NCI-H2227 (cell line): ENCODE data around the gene CAMK2A.
"Not testable (repeated sequence)": the region's sequence is repeated elsewhere in the genome, so short reads cannot be mapped to it uniquely, and the experiment has no call there.

Experiments
- DNase-seq: peaks from one replicate; lab custom pipeline; 2025; ENCODE audit not compliant: unreplicated experiment; lab: John Stamatoyannopoulos, UW

CAMK2A gene

DNA sequence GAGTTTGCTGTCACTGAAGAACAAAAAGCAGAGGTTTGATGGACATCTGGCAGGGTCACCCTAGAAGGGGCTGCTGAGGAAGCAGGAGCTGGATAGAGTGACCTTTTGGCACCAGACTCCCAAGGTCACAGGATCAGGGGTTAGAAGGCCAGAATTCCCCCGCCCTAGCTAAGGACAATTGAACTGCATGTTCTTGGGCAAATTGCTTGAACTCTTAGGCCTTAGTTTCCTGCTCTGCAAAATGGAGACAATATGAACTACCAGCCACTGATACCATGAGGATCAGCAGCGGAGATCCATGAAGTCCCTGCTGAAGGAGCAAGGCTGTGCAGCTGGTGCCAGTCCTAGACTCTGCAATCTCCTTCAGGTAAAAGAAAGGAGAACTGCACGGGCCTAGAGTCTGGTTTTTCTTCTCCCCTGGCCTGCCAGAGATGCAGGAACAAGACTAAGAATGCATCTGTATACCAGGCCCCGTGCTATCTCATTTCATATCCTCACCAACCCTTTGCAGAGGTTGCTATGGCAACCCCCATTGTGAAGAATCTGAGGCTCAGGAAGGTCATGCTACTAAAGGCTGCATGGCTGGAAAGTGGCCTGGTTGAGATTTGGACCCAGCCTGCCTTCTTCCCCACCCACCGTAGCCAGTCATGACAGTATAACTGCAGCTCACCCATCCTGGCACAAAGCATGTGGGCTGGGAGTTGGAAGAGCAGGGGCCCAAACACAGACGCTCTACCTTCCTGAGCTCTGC lies 33.7 kb downstream of the CAMK2A start:
- peak; percentile 73 for DNase-seq

DNA sequence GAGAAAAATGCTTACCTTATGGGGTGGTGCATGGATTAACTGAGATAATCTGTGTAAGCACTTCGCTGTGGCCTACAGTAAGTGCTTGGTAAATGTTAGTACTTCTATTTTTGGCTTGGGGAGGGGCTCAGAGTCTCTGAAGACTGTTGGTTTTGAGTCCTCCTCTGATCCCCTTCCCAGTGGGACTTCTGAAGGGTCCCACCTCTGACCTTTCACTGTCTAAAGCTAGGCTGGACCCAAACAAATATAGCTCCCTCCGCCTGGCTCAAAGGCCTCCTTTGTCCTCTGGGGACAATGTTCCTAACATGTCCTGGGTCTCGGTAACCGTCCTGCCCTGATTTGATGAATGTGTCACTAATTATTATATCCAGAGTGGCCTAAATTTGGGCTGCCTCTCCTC lies 34.8 kb downstream of the CAMK2A start:
- no peak for DNase-seq

DNA sequence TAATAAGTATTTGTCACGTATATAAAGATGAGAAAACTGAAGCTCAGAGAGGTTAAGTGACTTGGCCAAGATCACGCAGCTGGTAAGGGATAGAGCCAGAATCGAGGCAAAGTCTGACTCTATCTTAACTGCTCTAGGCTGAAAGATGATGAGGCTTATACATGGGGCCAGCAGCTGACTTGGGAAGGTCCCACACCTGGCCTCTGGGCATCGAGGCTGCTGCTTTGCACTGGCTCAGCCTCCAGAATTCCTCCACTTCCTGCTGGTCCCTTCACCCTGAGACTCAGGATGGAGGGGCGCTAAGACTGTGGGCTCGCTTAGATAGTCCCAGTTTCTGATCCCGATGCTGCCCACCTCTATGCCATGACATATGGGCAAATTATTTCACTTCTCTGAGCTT lies 35.2 kb downstream of the CAMK2A start:
- DNase-seq, result no peak

DNA sequence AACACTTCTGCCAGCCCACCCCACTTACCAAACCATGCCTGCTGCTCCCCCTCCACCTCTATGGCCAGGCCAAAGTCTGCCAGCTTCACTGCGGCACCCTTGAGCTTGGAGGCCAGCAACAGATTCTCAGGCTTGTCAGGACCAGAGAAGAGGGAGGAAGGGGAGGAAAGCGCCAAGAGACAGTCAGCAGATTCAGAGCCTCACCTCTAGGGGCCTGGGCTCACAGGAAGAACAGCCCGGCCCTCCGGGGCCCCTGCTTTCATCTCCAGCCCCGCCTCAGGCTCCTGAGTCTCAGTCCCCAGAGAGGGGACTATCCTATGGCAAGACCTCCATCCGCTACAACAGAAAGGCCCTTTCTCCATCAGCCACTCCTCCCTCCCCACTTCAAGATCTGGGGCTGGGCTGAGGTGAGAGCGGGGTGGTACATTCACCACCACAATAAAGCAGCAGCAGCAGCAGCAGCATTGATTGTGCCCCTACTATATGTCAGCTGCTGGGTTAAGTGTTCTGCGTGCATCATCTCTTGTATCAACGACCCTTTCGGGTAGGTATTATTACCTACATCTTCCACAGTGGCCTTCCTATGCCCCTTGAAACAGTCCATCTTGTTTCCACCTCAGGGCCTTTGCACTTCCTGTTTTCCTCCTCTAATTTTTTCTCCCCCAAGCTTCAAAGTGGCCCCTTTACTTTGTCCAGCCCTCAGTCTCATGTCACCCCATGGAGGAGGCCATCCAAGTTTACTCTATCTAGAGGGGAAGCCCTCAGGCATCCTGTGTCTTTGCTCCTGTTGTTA lies 36.0 kb downstream of the CAMK2A start:
- DNase-seq, result no peak

DNA sequence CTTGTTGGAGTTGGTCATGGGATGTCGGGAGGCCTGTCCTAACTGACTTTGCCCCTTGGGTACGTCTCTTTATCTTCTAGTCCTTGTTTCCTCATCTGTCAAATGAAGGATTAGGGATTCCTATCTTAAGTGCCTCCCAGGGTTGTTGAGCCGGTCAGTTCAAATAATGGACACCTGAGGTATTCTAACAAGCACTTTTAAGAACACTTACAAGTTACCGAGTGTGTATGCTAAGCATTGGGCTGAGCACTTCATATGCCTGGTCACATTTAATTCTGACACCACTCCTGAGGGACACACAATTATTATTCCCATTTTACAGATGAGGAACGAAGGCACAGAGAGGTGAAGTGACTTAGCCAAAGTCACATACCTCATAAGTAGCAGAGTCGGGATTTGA lies 37.1 kb downstream of the CAMK2A start:
- no peak for DNase-seq

- DNase-seq, result no peak
These were observed 38.1 kb downstream of the CAMK2A start for GRCh38 chr5:150251504-150251903.

GRCh38 chr5:150249744-150250143 lies 39.8 kb downstream of the CAMK2A start:
- no peak for DNase-seq

GRCh38 chr5:150248946-150249345 lies 40.6 kb downstream of the CAMK2A start:
- no peak for DNase-seq

GRCh38 chr5:150248493-150248892 lies 41.1 kb downstream of the CAMK2A start:
- not testable (repeated sequence) for DNase-seq

GRCh38 chr5:150247726-150248125 lies 41.8 kb downstream of the CAMK2A start:
- no peak for DNase-seq

GRCh38 chr5:150246835-150247234 lies 42.7 kb downstream of the CAMK2A start:
- DNase-seq, result no peak

GRCh38 chr5:150246429-150246828 lies 43.1 kb downstream of the CAMK2A start:
- no peak for DNase-seq

DNA sequence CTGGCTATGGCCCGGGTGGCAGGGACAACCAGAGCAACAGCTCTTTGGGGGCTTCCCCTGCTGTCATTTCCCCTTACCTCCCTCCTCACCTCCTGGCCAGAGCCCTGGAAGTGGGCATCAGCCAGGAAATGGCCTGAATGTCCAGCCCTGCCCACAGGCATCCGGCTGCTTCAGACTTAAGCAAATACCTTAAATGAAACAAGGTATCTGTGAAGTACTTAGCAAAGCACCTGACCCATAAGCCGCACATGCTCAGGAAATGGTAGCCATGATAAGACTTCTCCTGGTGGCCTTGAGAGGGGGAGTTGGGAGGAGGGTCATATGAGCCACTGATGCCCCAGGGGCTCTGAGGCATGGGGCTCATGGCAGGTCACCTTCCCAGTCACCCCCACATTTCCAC lies 43.8 kb downstream of the CAMK2A start:
- no peak for DNase-seq

GRCh38 chr5:150245111-150245789 lies 44.3 kb downstream of the CAMK2A start:
- DNase-seq, result no peak

GRCh38 chr5:150244209-150244608 lies 45.4 kb downstream of the CAMK2A start:
- no peak for DNase-seq

GRCh38 chr5:150243590-150243989 lies 46.0 kb downstream of the CAMK2A start:
- DNase-seq, result no peak

DNA sequence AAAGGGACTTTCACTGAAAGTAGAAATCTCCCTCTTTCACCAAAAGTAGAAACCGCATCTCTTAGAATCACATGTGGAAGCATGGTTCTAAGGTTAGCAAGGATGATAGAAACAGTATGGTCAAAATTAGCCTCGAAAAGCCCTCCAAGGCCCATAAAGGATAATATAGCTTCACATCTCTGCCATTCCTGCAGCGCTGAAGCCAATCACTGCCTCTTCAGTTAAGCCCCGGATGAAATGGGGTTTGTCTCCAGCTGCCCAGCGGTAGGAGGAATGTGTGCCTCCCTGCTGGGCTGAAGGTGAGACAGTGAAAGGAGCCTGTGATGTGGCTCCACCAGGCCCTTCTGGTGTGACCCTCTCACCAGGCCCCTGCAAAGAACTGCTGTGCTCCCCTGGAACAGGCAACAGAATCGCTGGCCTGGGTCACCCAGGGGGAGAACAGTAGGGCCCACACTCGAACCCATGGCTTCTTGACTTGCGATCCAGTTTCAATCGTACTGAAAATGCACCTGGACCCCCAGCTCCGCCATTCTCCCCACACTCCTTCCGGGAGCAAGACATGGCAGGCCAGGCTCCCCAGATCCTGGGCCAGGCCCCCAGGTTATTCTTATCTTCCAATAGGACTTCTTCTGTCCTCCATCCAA lies 47.2 kb downstream of the CAMK2A start:
- no peak for DNase-seq

GRCh38 chr5:150241298-150242160 lies 48.0 kb downstream of the CAMK2A start:
- no peak for DNase-seq

GRCh38 chr5:150239794-150240122 lies 49.8 kb downstream of the CAMK2A start:
- no peak for DNase-seq

- no peak for DNase-seq
These were observed 50.3 kb downstream of the CAMK2A start for GRCh38 chr5:150239099-150239793.
